Lower lobe of right lung (tissue), 2 donors: ENCODE measurements around the gene ABCA12. TPM values are rescaled to one million over a fixed set of nuclear protein-coding genes. Genes with fewer than 3 reads are reported as not detected.

Experiments used
- ATAC-seq, 2 donors: fragments of 200-7000 bp; cut with Tn5 transposase; one replicate each; pipeline ENCODE4 v1.9.1; 2020 to 2022; ENCODE audit warnings: mild to moderate bottlenecking in 2 of 2, moderate library complexity in 2 of 2
- DNase-seq: peaks from one replicate; pipeline ENCODE4 v3.0.0-alpha.2; 2020
- H3K27ac ChIP-seq: fragments of 200-600 bp; one replicate; pipeline ENCODE4 v1.8.0; 2022
- H3K27me3 ChIP-seq: fragments of 200-600 bp; one replicate; pipeline ENCODE4 v1.8.0; 2022; ENCODE audit warnings: low read depth
- H3K36me3 ChIP-seq: fragments of 200-600 bp; one replicate; pipeline ENCODE4 v1.8.0; 2022; ENCODE audit warnings: mild to moderate bottlenecking
- H3K4me1 ChIP-seq: fragments of 200-600 bp; one replicate; pipeline ENCODE4 v1.8.0; 2022
- H3K4me3 ChIP-seq: fragments of 200-600 bp; one replicate; pipeline ENCODE4 v1.8.0; 2022; ENCODE audit warnings: mild to moderate bottlenecking
- H3K9me3 ChIP-seq: fragments of 200-600 bp; one replicate; pipeline ENCODE4 v1.8.0; 2022
- CTCF ChIP-seq: fragments of 200-600 bp; IDR thresholded peaks from one replicate; pipeline ENCODE4 v1.8.0; 2022; ENCODE audit warnings: antibody characterized with exemption, mild to moderate bottlenecking
- intact Hi-C: fragments of 100-400 bp; cut with DNase I; formaldehyde crosslinking; loops from one replicate; pipeline ENCODE4 v1.11.0; 2022
- total RNA-seq: library from RNA; stranded (reverse); fragmentation: NEBNext Ultra II Directional; extraction: Animal tissue kit (Norgen Biotek cat#: 25700); gene quantifications from one replicate; pipeline ENCODE4 v1.2.1, GENCODE V29; 2021
- donor health status: DM: no; HTN: yes; CAD: no; lungs with severe emphysema.

Gene ABCA12
- total RNA-seq, 1 donor from 2014 or later = not detected

DNA sequence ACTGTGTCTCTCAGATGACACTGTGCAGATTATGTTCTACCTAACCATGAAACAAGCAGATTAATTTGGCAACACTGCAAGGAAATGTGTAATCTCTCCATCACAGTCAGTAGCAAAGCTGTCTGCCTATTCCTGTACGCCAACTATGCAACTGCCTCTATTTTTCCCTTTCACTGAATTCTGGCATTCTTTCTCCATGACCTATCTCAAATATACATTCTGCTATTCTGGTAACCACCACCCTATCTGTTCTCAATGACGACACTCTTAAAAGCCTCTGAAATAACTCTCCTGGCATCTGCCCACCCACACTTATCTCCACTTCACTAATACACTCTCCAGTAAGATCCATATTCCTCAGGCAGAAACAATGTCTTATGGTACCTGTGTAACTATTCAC lies 78.7 kb downstream of the ABCA12 start:
- no peak for TF ChIP-seq CTCF
- no peak for ATAC-seq
- Histone ChIP-seq H3K36me3 (no peaks in the 10 kb centered on the region), H3K27ac (no peak overlapping the region), H3K9me3 (no peaks in the 10 kb centered on the region), H3K27me3 (no peaks in the 10 kb centered on the region), H3K4me1 (no peaks in the 10 kb centered on the region), H3K4me3 (no peak overlapping the region)
- DNase-seq = no peak
- intact Hi-C loops = no loop called here

DNA sequence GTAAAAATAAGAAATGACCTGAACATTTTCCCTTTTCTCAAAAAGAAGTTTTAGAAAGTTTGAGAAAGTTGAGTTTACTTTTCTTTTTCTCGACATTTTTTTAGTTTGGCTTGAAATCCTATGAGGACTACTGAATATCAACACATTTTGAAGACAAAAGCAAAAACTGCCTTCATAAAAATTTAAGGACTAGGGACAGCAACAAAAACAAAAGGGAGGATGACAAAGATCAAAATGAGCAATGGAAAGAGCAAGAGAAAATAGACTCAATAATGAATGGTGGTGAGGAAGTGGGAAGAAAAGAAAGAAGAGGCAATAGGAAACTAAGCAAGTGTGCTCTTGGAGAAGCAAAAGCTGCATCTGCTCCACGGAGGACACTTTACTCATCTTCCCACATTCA lies 82.5 kb downstream of the ABCA12 start:
- no peaks in the 10 kb centered on the region for H3K36me3 ChIP-seq
- no peaks in the 10 kb centered on the region for H3K4me1 ChIP-seq
- H3K4me3 ChIP-seq = no peak overlapping the region
- intact Hi-C loops = no loop called here
- no peak overlapping the region for H3K27ac ChIP-seq
- no peaks in the 10 kb centered on the region for H3K27me3 ChIP-seq
- no peak for TF ChIP-seq CTCF
- no peaks in the 10 kb centered on the region for H3K9me3 ChIP-seq
- DNase-seq (no peak), ATAC-seq (no peak)

GRCh38 chr2:215052810-215053209 lies 85.6 kb downstream of the ABCA12 start:
- TF ChIP-seq CTCF = no peak
- no peaks in the 10 kb centered on the region for H3K9me3 ChIP-seq
- H3K27me3 ChIP-seq = no peaks in the 10 kb centered on the region
- intact Hi-C loops = no loop called here
- ATAC-seq (no peak), DNase-seq (no peak)
- H3K27ac ChIP-seq = no peak overlapping the region
- H3K36me3 ChIP-seq = no peaks in the 10 kb centered on the region
- no peaks in the 10 kb centered on the region for H3K4me1 ChIP-seq
- H3K4me3 ChIP-seq = no peak overlapping the region

GRCh38 chr2:215052404-215052803 lies 86.0 kb downstream of the ABCA12 start:
- Histone ChIP-seq H3K27me3 (no peaks in the 10 kb centered on the region), H3K4me3 (no peak overlapping the region), H3K36me3 (no peaks in the 10 kb centered on the region), H3K4me1 (no peaks in the 10 kb centered on the region), H3K27ac (no peak overlapping the region), H3K9me3 (no peaks in the 10 kb centered on the region)
- TF ChIP-seq CTCF = no peak
- DNase-seq = no peak
- no peak for ATAC-seq
- intact Hi-C loops = no loop called here

- no peak for DNase-seq
Measured at GRCh38 chr2:215049341-215049740, 89.1 kb downstream of the ABCA12 start.

More at GRCh38 chr2:215049341-215049740, 89.1 kb downstream of the ABCA12 start:
- no peak for TF ChIP-seq CTCF
- no peak for ATAC-seq
- H3K27me3 ChIP-seq = no peaks in the 10 kb centered on the region
- no peak overlapping the region for H3K4me3 ChIP-seq
- H3K4me1 ChIP-seq = no peaks in the 10 kb centered on the region
- H3K36me3 ChIP-seq = no peaks in the 10 kb centered on the region
- intact Hi-C loops = no loop called here
- H3K27ac ChIP-seq = no peak overlapping the region
- H3K9me3 ChIP-seq = no peaks in the 10 kb centered on the region
